OCI-M2 (cell line): Measurements from ENCODE around the gene TTC39B.

Experiments used
- DNase-seq: peaks from one replicate; lab custom pipeline; 2025; ENCODE audit not compliant: unreplicated experiment; lab: John Stamatoyannopoulos, UW

The TTC39B gene

DNA sequence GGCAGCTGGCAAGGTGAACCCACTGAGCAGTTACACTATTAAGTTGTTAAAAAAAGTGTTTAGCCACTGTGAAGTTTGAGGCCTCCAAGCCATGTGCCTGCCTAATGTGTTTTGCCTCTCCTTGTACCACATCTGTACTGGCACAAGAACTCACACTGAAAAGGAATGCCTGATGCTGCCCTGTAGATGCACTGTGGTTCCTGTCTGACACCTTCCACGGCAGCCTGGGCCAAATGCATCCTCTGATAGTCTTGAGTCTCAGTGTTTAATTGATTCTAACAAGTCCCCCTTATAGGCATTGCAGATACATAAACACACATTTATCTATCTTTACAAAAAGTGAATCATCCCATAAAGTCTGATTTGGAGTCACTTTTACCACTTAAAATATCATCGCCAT is 169.9 kb downstream of the TTC39B start:
- DNase-seq, result no peak

DNA sequence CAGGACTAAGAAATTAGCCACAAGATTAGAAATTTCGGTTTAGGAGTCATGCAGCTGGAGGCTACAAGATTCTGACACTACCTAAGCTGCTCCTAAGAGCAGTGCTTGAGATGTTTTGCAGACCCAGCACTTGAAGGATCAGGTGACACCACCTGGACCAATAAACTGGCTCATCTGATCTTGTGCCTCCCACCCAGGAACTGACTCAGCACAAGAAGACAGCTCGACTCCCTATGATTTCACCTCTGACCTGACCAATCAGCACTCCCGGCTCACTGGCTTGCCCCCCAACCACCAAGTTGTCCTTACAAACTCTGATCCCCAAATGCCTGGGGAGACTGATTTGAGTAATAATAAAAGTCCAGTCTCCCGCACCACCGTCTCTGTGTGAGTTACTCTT is 170.4 kb downstream of the TTC39B start:
- DNase-seq, result no peak

DNA sequence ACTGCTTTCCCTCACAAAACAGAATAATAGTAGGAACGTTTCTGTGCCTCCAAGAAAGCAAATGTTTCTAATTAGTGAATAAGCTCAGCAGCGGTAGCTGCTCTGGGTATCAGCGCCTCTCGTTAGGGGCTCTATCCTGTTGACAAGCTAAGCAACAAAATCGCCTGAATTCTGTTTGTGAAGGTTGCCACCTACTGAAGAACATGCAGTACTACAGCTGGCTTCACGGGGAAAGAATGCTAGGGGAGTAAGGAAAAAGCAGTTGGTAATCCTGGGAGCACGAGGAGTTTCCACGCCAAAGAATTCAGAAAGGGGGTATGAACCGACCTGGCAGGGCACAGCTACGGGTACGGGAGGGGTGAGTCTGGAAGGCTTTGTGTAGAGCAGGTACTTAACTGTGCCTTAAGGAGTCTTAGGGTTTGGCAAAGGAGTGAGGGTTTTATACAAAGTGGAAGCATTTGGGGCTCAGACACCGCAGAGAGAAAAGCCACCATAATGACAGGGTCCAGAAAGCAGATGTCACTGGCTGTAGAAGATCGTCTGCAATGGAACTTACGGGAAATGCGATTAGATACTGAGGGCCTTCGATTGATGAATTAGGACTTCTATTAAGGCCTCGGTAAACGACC is 171.7 kb downstream of the TTC39B start:
- peak; percentile 1 for DNase-seq

DNA sequence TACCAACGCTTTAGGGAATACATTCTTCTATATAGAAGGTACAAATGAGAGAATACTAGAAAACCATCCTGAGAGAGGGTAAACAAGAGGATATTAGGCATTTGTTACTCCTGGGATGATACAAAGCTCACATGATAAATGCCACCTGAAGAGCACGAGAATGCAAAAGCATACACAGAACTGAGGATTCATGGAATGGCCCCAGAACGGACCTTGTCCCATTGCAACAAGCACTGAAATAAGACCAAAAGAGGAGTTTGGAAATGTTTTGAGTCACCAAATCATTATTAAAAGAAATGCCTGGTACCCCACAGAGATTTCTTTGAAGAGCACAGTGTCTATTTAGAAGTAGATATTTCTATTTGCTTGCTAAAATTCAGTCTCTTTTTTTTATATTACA is 173.5 kb downstream of the TTC39B start:
- no peak for DNase-seq

DNA sequence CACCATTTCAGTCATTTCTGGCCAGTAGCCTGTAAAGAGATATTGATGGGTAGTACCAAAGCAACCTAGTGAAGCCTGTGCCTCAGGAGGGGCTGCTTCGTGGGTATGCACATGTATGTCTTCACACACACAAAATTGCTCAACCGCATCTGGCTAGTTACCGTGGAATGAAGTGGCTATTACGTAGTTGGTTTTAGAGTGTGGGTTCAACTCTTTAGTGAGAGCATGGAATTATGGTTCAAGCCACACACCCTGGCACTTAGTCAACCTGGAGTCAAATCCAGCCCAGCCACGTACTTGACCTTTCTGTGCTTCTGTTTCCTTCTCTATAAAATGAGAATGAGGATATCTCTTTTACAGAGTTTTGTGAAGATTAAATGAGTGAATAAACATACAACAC is 174.9 kb downstream of the TTC39B start:
- DNase-seq, result no peak

DNA sequence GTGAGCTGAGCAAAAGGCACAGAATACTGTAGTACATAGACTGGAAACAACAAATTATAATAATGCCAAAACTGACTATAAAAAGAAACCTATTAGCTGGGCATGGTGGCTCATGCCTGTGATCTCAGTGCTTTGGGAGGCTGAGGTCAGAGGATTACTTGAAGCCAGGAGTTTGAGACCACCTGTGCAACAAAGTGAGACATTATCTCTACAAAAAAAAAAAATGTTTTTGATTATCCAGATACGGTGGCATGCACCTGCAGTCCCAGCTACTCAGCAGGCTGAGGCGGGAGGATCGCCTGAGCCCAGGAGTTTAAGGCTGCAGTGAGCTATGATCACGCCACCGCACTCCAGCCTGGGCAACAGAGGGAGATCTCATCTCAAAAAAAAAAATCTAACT is 175.9 kb downstream of the TTC39B start:
- no peak for DNase-seq

DNA sequence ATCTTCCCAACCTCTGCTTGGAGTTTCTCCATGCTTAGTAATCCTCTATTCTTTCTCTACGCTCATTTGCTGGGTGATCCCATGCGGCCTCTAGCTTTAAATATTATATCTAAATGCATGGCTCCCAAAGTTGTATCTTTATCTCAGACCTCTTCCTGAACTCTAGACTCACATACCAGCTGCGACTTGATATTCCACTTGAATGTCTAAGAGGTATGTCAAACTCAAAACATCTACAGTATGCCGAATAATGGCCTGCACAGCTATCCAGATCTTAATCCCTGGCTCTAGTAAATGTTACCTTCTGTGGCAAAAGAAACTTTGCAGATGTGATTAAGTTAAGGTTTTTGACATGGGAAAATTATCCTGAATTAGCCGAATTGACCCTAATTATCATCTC is 179.2 kb downstream of the TTC39B start:
- DNase-seq, result no peak

DNA sequence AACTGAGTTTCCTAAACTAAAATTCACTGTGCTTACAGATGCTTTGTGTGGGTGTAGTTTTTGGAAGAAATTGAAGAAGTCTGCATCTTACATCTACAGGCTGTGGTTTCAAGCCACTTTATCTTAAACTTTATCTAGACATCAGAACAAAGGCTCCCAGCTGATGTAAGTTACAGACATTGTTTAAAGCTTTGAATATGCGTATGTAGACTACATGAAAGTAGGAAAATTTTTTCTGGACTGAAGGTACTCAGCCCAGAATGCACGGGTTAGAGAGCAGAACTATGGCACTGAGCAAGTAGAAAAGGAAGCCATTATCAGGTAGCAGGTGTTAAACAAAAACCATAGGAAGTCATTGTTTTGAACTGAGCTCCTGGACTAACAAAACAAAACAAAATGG is 185.4 kb downstream of the TTC39B start:
- DNase-seq, result no peak

DNA sequence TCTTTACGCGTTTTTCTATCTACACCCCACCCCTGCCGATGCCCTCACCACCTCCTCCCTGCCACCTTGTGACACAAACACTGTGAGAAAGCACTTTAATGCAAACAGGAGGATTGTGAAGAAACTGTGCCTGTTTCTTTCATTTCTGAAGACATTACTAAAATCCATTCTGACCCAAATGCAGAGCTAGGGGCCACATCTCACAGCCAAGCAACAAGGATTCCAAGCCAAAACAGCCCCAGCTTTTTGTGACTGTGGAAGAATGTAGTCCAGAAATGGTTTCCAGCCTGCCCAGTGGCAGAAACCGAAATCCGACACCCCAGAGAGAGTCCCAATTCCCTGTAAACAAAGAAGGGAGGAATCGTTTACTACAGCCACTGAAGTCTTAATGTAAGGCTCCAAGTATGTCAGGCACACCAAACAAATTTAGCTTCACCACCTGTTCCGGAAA is 190.9 kb downstream of the TTC39B start:
- DNase-seq, result no peak

DNA sequence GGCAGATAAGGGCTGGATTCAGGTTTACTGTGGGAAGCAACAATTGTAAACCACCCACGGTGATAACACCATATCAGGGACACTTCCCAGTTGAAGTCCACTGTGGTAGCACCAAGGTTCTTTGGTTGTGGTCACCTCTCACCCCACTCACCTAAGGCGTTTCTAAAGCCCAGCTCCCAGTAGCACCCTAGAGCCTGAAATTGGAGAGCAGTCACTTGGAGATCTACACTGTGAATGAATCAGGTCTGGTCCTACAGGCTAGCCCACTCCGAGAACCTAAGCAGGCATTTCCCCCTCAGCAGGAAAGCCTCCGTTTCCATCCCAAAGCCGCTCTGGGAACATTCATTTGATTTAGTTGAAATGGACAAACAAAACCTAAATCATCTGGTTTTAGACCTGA is 191.3 kb downstream of the TTC39B start:
- DNase-seq, result no peak

DNA sequence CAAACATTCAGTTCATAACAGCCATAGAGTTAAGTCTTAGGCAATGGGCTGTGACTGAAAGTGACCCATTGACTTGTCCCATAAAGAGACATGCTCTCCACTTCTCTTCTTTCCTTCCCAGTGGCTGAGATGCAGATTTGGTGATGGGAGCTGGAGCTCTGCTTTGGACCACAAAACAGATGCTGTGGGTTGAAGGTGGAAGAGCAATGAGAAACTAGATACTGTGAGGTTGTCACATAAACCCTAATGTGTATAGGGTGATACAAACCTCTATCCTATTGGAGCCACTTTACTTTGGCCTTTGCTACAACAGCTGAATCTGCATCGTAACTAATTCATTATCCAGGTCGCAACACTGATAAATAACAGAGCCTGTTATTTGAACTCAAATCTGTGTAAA is 192.0 kb downstream of the TTC39B start:
- no peak for DNase-seq
